Endothelial cell of coronary artery (primary cell): Measurements from ENCODE around the gene PSMD3. TPM values are rescaled to one million over a fixed set of nuclear protein-coding genes. Genes with fewer than 3 reads are reported as not detected.

Source experiments
- total RNA-seq: library from RNA; depleted of rRNA; stranded (reverse); fragments of >200 nt; gene quantifications from 2 replicates; pipeline ENCODE4 v1.2.3, GENCODE V29; 2014

PSMD3 gene
- total RNA-seq = 90.3 and 118 TPM in 2 replicates

GRCh38 chr17:39980351-39981206 lies at the start of gene PSMD3:
PSMD3 (plus strand) TSS chr17:39980807; CDS start chr17:39980971, 164 bp downstream.

GRCh38 chr17:39962642-39963220 lies 17.9 kb upstream of the PSMD3 start, which contains the start of gene GSDMA:
GSDMA (plus strand) TSS chr17:39963004; CDS start chr17:39965688, 2,684 bp downstream.

GRCh38 chr17:40015005-40015997 lies 34.7 kb downstream of the PSMD3 start, which contains the start of gene CSF3:
CSF3 (plus strand) TSS chr17:40015440; CDS start chr17:40015475, 35 bp downstream.

Other genes starting within 250 kb of the PSMD3 start
- not detected in 2 replicates for gene GRB7, start 242.9 kb upstream of the PSMD3 start, total RNA-seq
- not detected in 2 replicates for gene IKZF3, start 116.5 kb upstream of the PSMD3 start, total RNA-seq
- gene ZPBP2, start 112.6 kb upstream of the PSMD3 start, total RNA-seq = not detected in 2 replicates
- gene GSDMB, start 62.2 kb upstream of the PSMD3 start, total RNA-seq = 1.4 and 7.1 TPM in 2 replicates
- gene ORMDL3, start 53.2 kb upstream of the PSMD3 start, total RNA-seq = 22.4 and 35.8 TPM in 2 replicates
- not detected in 2 replicates for gene LRRC3C, start 53.1 kb upstream of the PSMD3 start, total RNA-seq
- gene GSDMA, start 17.8 kb upstream of the PSMD3 start, total RNA-seq = not detected in 2 replicates
- 0.47 and 1.5 TPM in 2 replicates for gene CSF3, start 34.6 kb downstream of the PSMD3 start, total RNA-seq
- 37.1 and 41.1 TPM in 2 replicates for gene MED24, start 73.6 kb downstream of the PSMD3 start, total RNA-seq
- 13.2 and 20.2 TPM in 2 replicates for gene THRA, start 82.2 kb downstream of the PSMD3 start, total RNA-seq
- 0.54 and 0.75 TPM in 2 replicates for gene NR1D1, start 119.8 kb downstream of the PSMD3 start, total RNA-seq
- 33.3 and 40.9 TPM in 2 replicates for gene MSL1, start 141.2 kb downstream of the PSMD3 start, total RNA-seq
- gene CASC3, start 159.7 kb downstream of the PSMD3 start, total RNA-seq = 22.2 and 28.4 TPM in 2 replicates
- gene RAPGEFL1, start 196.7 kb downstream of the PSMD3 start, total RNA-seq = 0.99 and 1.3 TPM in 2 replicates
- 5.7 and 7.8 TPM in 2 replicates for gene WIPF2, start 238.5 kb downstream of the PSMD3 start, total RNA-seq